ENCODE results near the gene PLEKHG3. TPM values are rescaled to one million over a fixed set of nuclear protein-coding genes. Genes with fewer than 3 reads are reported as not detected.

Gene PLEKHG3
- total RNA-seq, 2 donors from 2014 or later, result 57.8 to 69.7 TPM

- Histone ChIP-seq H3K27ac (peak overlapping the region; percentile 68), H3K9me3 (no peaks in the 10 kb centered on the region), H3K27me3 (replicated peaks; ENCODE audit: insufficient read depth) (no peaks in the 10 kb centered on the region), H3K36me3 (no peaks in the 10 kb centered on the region), H3K4me1 (replicated peaks) (no peaks in the 10 kb centered on the region), H3K4me3 (no peak overlapping the region)
- 28% methylated on average over 15 of the region's 15 CpGs for WGBS
- intact Hi-C loops (cut with DNase I), result no loop called here
- TF ChIP-seq POLR2A (IDR thresholded peaks at IDR 0.05), result no peak
- peak; percentile 58 for TF ChIP-seq POLR2AphosphoS5 (IDR thresholded peaks at IDR 0.05)
- TF ChIP-seq CTCF (IDR thresholded peaks at IDR 0.05), result peak in 2 of 4 experiments; percentile 23 to 35
- peak; percentile 40 for DNase-seq (ENCODE audit: low spot score)
Measured at GRCh38 chr14:64681796-64682710, 22.2 kb upstream of the PLEKHG3 start.

GRCh38 chr14:64682843-64683242 is 21.4 kb upstream of the PLEKHG3 start:
- Histone ChIP-seq H3K27me3 (replicated peaks; ENCODE audit: insufficient read depth) (no peaks in the 10 kb centered on the region), H3K4me3 (no peak overlapping the region), H3K36me3 (no peaks in the 10 kb centered on the region), H3K27ac (peak overlapping the region; percentile 68), H3K4me1 (replicated peaks) (no peaks in the 10 kb centered on the region), H3K9me3 (no peaks in the 10 kb centered on the region)
- intact Hi-C loops (cut with DNase I), result no loop called here
- 91% methylated on average over 5 of the region's 5 CpGs for WGBS
- no peak for TF ChIP-seq POLR2AphosphoS5 (IDR thresholded peaks at IDR 0.05)
- no peak for TF ChIP-seq POLR2A (IDR thresholded peaks at IDR 0.05)
- TF ChIP-seq CTCF (IDR thresholded peaks at IDR 0.05), result no peak
- DNase-seq (ENCODE audit: low spot score), result no peak

- Histone ChIP-seq H3K27me3 (replicated peaks; ENCODE audit: insufficient read depth) (no peaks in the 10 kb centered on the region), H3K27ac (peak overlapping the region; percentile 68), H3K4me1 (replicated peaks) (no peaks in the 10 kb centered on the region), H3K36me3 (no peaks in the 10 kb centered on the region), H3K4me3 (no peak overlapping the region), H3K9me3 (no peaks in the 10 kb centered on the region)
- TF ChIP-seq POLR2AphosphoS5 (IDR thresholded peaks at IDR 0.05) (no peak), POLR2A (IDR thresholded peaks at IDR 0.05) (no peak), CTCF (IDR thresholded peaks at IDR 0.05) (no peak)
- WGBS, result 91% methylated on average over 15 of the region's 15 CpGs
- DNase-seq (ENCODE audit: low spot score), result no peak
- intact Hi-C loops (cut with DNase I), result no loop called here
Measured at GRCh38 chr14:64683264-64683663, 21.0 kb upstream of the PLEKHG3 start.

GRCh38 chr14:64684091-64684490 is 20.1 kb upstream of the PLEKHG3 start:
- DNase-seq (ENCODE audit: low spot score), result no peak
- Histone ChIP-seq H3K4me1 (replicated peaks) (no peaks in the 10 kb centered on the region), H3K27me3 (replicated peaks; ENCODE audit: insufficient read depth) (no peaks in the 10 kb centered on the region), H3K36me3 (no peaks in the 10 kb centered on the region), H3K27ac (no peak overlapping the region), H3K9me3 (no peaks in the 10 kb centered on the region), H3K4me3 (no peak overlapping the region)
- intact Hi-C loops (cut with DNase I), result no loop called here
- TF ChIP-seq CTCF (IDR thresholded peaks at IDR 0.05) (no peak), POLR2A (IDR thresholded peaks at IDR 0.05) (no peak), POLR2AphosphoS5 (IDR thresholded peaks at IDR 0.05) (no peak)
- 74% methylated on average over 6 of the region's 6 CpGs for WGBS
